HCEC 1CT (cell line): ENCODE results near the gene CFAP45.

Experiments used
- DNase-seq: peaks from one replicate; pipeline ENCODE4 v3.0.0-alpha.2; 2017

The CFAP45 gene

DNA sequence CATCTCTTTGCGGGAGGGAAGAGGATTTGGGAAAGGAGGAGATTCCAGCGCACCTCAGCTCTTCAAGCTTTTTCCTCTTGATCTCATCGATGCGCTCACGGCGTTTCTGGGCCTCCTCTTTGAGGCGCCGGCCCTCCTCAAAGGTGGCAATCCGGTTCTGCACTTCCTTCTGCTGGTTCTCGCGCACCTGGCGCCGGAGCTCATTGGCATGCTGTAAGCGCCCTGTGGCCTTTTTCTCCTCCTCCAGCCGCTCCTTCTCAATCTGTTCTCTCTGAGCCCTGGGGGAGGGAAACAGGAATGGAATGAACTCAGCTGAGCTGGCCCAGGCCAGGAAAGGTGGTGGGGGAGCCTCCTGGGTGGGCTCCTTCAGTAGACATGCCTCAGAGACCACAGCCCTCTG is 27.1 kb downstream of the CFAP45 start:
- DNase-seq = no peak

DNA sequence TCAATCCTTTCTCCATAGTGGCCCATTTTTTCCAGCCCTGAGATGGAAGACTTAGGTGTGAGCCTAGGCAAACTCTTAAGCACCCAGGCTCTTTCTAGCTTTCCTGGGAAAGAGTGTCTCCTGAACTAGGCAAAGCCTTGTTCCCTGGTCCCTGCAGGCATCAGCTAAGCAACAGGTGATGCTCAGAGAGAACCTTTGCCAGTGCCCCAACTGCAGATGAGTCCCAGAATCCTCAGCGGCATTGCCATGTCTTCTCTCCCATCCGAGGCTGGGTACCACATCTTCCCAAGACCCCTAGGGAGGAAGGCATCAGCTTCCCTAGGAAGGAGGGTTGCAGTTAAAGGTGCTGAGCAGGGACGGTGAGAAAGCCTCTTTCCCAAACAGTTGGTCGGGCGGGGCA is 29.3 kb downstream of the CFAP45 start:
- DNase-seq = no peak

DNA sequence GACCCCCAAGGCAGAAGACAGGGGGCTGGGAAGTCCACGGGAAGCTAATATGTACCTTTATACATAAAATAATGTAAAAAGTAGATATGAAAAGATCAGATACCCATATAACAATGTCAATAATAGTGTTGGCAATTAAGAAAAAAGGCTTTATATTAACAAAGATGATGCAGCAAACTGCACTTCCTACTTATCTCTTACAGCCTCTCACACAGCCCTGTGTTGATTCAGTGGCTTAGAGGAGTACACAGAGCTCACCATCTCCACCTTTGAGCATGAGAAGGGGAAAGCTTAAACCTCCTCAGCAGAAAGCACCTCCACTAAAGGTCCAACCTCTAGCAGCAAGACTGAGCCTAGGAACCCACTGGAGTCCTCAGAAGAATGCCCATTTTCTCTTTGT is 30.4 kb downstream of the CFAP45 start:
- DNase-seq = no peak

DNA sequence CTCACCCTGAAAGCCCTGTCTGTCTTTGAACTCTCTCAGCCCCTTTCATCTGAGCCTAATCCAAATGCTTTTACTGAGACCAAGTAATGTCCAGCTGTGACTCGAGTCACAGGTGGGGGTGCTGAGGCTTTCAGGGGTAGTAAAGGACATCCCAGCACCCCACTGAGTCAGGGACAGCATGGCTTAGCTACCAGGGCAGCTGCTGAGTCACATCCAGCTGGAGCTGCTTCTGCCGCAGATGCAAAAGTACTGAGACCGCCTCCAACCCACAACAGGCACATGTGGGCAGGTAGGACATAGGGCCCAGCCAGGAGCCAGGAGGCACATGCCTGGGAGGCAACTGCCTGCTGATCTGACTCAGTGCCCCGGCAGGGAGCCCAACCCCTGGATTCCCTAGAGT is 30.8 kb downstream of the CFAP45 start:
- peak; percentile 83 for DNase-seq

DNA sequence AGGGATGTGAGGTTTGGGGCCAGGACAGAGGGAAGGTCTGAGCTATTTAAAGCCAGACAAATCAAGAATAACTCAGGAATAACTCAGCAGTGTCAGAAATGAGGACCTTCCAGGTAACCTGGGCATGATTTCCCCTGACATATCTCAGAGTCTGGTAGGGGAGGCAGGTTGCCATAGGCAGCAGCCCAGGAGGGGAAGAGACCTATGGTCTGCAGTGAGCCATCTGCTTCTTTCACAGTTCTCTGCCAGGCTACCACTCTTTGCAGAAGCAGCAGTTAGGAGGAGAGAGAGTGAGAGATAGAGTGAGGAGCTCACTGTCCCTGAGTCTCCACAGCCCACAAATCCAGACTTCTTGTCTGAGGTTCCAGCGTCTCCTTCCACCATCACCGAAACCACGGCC is 31.2 kb downstream of the CFAP45 start:
- DNase-seq = no peak

DNA sequence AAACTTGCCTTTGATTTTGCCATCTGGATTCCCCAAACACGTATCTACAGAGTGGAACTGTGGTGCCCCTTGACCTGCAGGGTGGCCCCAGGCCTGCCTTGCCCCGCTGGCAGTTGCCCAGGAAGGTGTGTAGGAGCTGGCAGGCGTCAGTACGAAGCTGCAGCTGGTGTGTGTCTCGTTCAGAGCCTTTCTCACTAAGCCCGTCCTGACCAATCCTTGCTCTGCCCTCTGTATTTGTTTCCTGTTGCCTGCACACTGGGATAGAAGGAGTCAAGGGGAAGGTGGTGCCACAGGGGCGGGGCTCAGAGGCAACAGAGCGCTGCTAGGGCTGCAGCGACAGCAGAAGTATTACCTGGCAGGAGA is 32.3 kb downstream of the CFAP45 start:
- no peak for DNase-seq

DNA sequence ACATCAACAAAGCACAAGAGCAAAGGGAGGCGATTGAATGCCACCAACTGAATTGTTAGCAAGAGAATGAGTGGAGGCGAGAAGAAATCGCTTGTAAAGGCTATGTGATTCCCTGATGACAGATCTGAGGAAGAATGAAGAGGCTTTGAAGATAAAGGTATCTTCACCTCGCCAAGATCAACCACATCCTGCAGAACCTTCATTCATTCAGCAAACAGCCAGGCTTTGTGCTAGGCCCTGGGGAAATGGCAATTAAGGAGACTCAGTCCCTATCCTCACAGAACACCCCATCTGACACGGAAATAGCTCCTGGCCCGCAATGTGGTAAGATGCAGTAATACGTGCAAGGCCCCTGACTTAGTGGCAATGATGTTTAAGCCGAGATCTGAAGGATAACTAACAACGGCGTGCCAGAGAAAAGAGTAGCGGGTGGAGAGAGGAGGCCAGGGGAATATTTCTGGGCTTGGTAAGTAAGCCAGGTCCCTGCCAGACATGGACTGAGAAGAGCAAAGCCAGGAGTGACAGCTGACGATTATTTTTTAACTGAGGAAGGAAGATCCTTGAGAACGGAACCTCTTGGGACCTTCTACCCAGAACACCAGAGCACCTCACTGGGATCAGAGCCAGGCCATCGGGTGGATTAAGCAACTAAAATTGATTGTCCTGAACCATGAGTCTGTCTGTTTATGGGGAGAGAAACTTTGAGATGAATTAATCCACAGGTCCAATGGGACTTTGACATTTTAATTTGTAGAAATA is 32.9 kb downstream of the CFAP45 start:
- no peak for DNase-seq

DNA sequence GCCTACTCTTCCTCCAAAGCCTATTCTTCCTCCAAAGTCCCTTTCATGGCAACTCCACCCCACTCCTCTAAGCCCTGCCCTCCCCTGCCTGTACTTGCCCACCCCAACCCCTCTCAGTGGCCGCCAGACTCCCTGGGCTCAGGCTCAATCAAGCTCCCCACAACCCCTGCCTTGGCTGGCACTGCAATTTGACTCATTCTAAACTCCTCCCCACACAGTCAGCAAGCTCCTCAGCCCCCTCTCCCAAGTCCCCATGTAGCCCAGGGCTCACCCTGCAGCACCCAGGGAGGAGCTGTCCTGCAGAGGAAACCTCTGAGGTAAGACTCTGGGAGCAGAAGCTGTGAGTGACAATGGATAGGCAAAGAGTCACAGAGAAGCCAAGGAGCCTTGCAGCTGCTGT is 33.9 kb downstream of the CFAP45 start:
- no peak for DNase-seq

DNA sequence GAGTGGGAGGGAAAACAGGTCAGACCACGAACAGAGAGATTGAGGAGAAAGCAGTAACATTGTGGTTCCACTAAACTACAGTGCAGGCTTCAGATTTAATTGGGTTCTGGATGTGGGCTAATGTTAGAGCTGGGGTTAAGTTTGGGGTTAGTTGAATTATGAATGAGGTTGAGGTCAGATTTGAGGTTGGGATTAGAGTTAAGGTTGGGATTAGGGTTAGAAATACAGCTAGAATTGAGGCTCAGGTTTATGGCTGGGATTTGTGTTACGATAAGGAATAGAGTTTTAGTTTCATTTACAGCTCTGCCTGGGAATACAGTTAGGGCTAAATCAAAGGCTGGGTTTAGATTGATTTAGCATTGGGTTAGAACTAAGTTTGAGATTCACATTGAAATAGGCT is 35.7 kb downstream of the CFAP45 start:
- DNase-seq = no peak

DNA sequence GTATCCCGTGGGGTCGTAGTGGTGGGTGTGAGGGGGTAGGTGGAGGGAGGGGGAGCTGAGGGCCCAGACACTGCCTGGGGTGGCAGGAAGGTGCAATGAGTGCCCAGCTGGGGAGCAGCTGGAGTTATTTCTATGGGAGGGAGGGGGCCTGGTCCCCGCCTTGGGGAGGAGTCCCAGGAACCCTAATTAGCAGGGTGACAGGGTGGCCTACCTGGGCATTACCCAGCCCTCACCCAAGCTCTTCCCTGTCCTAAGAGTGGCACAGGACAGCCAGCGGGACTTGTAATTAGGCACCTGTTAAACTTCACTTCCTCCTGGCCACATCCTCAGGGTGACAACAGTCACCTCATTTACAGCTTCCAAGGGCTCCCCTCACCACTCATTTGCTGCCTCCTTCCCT is 37.4 kb downstream of the CFAP45 start, which contains the start of gene VSIG8:
TSS of gene VSIG8 (minus strand) at position 101 of the 400 bp plus-strand sequence. CDS start 136 bp downstream, outside the sequence.
- no peak for DNase-seq

DNA sequence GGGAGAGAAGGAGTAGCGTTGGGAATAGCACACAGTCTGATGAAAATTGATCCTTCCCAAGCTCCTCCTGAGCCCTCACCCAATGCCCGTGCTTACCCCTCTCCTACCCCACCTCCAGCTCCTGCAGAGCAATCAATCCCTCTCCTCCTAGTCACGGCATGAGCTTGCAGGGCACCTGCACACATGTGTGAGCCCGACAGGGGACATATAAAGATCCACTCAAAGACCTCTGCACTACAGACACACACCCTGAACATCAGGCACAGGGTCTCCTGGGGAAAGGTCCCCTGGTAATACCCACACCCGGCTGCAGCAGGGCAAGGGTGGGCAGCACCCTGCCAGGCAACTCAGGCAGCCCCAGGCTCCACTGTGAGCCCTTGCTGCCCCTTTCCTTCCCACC is 37.9 kb downstream of the CFAP45 start:
- no peak for DNase-seq

DNA sequence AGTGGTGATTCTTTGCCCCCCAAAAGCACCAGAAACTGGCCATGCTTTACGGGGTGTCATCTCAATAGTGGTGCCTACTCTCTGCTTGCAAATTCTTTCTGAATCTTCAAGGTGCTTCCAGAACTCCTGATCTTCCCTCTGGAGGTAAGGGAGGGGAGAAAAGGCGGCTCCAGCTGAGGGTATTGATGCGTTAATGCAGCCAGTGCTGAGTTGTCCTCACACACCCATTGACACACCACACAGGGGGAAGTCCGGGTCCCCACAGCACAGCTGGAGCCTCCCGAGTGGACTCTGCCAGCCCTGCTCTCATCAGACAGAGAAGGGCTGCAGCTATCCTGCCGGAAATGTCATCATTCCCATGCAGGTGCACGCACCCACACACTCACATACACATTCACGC is 38.7 kb downstream of the CFAP45 start:
- no peak for DNase-seq

DNA sequence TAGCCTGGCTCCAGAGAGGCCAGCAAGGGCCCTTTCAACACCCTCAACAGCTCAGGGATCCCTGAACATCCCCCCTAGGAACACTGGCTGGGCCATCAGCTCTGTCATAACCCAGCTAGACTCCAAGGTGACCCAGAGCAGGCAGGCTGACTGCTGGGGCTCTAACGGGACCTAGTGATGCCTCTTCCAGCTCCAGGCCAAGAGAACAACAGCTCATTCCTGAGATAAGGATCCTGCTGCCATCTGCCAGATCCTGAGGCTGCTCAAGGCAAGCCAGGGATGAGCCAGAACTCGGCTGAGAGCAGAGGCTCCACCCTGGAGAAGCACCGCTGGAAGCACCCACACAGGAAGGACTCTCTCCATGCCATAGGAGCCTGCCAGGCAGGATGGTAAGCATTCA is 39.5 kb downstream of the CFAP45 start:
- DNase-seq = no peak

DNA sequence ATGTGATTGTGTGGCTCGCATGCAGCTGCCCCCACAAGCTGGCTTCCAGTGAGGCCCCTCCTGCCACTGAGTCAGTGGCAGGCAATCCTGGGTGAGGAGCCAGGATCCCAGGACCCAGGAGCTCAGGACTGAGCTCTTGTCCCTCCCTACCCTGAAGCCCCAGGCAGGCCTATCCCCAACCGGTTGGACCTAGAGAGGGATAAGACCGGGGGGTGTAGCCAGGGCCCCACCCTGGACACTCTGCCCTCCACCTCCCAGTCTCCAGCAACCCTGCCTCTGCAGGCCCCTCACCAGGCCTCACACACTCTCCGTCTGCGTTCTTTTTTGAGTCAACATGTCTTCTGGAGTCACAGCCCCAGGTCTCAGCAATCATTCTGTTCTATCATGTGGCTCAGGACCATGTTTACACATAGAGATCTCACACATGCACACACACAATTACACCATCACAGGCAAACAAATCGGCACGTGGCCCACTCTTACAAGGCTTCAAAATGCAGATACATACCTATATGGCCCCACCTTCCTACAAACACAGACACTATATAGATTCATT is 40.1 kb downstream of the CFAP45 start:
- DNase-seq = no peak

DNA sequence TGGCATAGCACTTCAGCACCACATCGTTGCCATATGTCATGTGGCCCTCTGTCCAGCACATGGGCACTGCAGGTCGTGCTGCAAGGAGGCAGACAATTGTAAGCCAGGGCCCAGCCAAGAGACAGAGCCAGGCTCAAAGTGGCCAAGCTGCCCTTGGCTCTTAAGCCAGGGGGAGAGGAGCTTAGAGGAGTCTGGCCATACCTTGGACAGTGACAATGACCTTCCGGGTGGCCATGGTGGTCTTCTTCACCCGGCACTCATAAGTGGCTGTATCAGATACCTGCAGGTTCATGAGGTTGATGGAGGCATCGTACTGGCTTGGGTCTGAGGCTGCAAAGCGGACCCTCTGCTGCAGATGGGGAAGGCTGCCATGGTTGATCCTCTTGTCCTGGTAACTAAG is 42.1 kb downstream of the CFAP45 start:
- DNase-seq = no peak

DNA sequence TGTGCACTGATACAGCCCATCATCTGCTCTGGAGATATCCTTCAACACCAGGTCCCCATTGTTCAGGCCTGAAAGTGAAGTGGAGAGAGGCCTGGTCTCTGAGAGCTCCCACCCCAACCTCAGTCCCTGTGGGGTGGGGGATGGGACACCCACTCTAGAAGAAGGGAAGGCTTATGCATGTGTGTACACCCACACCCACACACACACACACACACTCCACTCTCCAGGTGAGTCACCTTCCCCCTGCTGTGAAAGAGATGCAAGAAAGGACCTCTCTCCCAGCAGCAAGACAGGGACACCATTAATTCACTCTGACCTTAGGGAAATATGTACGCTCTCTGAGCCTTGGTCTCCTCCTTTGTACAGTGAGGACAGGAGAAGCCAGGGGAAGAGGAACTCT is 43.4 kb downstream of the CFAP45 start:
- no peak for DNase-seq

DNA sequence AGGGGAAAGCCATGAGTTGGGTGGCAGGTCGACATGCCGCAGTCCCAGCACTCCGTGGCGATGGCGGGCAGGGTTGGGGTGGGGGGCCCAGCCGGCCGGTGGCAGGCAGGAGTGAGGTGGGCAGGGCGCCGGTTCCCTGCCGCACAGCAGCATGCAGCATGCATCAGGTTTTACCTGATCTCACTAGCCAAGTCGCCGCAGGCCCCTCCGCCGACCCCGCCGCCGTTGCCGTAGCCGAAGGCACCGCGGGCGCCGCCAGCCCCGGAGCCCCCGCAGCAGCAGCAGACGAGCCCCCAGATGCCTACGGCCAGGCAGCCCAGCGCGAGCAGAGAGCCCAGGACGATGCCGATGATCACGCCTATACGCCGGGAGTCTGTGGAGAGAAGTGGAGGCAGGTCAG is 44.3 kb downstream of the CFAP45 start:
- DNase-seq = no peak

DNA sequence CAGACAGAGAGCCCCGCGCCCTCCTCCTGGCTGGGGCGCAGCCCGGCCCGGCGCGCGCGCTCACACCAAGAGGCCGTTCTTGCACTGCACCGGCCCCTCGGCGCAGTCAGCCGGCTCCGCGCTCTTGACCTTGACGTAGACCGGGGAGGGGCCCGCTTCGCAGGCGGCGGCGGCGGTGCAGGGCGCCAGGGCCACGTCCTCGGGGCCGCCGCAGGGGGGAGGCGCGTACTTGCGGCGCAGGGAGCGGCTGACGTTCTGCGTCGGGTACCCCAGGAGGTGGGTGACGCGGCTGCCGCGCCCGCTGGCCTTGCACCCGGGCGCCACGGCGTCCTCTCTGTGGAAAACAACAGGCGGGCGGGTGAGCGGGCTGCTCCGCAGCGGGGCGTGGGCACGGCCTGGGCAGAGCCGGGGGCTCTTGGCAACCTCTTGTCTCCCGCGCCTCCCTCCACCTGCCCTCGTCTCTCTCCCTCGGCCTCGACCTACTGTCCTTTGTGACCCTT is 45.2 kb downstream of the CFAP45 start:
- DNase-seq = peak; percentile 88

DNA sequence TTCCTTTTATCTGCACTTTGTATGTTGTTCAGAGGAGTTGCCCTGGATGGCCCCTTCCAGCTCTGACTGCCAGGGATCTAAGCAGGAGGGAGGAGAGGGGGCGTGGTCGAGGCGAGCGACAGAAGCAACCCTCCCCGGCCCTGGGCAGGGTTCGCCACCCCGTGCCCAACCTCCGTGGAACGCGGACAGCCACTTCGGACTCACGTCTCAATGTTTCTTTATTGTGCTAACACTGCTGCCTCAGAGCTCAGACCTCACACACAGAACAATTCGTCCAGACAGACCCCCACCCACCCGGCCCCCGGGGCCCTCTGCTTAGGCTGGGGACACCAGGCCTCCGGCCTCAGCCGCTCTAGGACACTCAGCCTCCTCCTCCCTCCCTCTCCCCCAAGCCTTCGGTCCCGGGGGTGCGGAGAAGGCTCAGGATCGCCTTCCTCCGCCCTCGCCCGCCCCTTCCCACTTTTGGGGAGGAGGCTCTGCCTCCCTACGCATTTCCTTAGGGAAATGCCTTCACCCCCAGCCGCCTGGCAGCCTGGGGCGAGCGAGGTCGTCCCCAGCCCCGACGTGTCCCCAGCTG is 45.8 kb downstream of the CFAP45 start:
- peak; percentile 48 for DNase-seq

DNA sequence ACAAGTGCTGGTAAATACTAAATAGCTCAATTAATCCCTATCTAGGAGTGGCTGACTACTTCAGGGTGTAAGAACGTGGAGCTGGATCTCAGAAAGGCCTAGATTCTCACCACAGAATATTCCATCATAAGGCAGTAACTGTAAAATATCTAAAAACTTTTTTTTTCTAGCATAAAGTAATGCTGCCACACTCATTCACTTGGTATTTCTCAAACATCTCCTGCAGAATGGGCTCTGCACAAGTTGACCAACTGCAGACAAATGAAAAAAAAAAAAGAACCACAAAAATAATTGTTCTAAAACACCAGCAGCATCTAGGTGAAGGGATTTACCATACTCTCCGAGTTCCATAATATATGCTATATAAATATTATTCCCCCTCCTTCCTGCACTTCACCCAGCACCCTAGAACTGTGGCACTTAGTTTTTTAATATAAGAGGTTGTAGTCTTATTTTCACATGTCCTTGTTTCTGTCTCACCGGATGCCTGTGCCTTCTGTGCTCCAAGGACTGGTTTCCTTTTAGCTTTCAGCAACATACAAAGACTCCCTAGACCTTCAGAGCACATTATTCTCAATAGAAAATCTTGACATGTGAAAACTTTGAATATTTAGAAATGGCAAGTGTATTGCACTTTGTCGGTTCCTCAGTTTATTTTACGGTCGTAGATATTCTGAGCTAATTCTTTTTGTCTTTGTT is 46.4 kb downstream of the CFAP45 start:
- peak; percentile 43 for DNase-seq

DNA sequence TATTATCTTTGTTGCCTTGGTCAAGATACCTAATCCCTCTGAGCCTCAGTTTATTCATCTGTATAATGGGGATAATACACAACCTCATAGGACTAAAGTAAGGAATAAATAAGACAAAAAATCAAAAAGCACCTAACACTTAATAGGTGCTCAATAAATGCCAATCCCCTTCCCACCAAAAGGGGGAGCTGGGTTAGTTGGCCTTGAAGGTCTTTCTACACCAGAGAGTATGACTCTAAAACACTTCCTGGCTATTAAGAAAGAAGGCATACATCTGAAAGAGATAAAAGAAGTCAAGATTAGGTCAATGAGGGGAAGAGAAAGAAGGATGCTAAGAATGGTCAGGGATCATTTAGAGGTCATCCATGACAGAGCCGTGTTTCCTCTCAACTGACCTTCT is 48.6 kb downstream of the CFAP45 start:
- DNase-seq = peak; percentile 29

DNA sequence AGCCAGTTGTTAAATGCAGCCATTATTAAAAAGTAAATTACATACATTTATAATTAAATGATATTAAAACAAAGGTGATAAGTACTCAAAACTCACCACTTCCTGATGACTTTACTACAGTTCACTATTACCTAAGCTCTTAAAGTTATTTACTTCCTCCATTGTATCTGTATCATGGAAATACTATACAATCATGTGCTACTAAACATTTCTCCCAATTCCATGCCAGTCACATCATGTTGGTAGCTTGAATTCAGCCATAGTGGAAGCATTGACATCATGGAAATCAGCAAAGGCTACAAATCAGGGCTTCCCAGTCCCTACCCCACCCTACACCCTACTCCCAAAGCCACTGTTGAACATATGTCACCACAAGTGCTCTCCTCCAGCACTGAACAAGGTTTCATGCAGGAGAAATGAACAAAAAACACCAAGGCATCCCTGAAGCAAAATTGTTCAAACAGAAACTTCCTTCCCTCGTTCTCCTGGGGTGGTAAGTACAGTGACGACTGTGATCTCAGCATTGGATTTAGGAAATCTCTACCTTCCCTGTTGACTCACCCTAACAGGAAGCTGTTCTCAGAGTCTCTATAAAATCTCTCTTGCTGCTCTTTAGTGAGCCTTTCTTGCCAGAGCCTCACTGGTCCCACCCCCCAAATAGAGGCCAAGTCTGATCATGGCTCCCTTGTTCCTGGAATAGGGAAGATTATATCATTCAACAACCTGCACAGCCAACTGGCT is 50.2 kb downstream of the CFAP45 start:
- peak; percentile 80 for DNase-seq

DNA sequence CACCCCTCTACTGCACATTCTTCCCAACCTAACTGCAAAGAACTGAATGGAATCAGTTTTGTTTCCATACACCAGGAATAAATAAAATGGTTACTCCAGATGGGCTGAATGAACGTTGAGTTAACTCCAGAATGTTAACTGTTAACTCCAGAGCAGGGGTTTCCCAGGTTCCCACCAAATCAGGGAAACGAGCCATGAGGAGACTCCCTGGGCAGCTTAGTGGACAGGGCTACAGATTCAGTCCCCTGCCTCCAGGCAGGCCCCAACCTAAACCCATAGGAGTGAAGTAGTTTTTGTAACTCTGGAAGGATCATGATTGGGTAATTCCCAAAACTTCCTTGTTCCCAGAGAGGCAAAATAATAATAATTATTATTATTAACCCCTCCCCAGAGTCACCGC is 51.6 kb downstream of the CFAP45 start:
- DNase-seq = no peak
